Endothelial cell of umbilical vein (primary cell): Measurements from ENCODE around the gene ZNF813. TPM values are rescaled to one million over a fixed set of nuclear protein-coding genes. Genes with fewer than 3 reads are reported as not detected.
"Not testable (repeated sequence)": the region's sequence is repeated elsewhere in the genome, so short reads cannot be mapped to it uniquely, and the experiment has no call there.

Experiments used
- BruUV-seq: library from RNA; stranded (reverse); fragments of 400-500 nt; replicated peaks from 2 replicates; lab custom pipeline; 2021; lab: Mats Ljungman, UMichigan
- CTCF ChIA-PET: fragments of 300-600, 350-600 bp; sonication (Branson Sonifier 250); formaldehyde crosslinking; loops from one replicate; lab custom pipeline; 2021; ENCODE audit warnings: antibody characterized with exemption, inconsistent platforms; lab: Charles Lee
- POLR2A ChIA-PET: fragments of 300-600, 350-600 bp; sonication (Branson Sonifier 250); formaldehyde crosslinking; loops from one replicate; lab custom pipeline; 2021; ENCODE audit warnings: antibody characterized with exemption, inconsistent platforms; lab: Charles Lee
- DNase-seq: peaks from one replicate; pipeline ENCODE4 v3.0.0-alpha.2; 2011; ENCODE audit warnings: low read depth, low spot score
- FAIRE-seq: peaks from 2 replicates; lab custom pipeline; 2011; peaks lifted over from hg19 to GRCh38; lab: Jason Lieb, UNC
- H2AFZ ChIP-seq: 2 replicates; pipeline ENCODE4 v1.6.0; 2012; ENCODE audit warnings: low read depth, low read length, control low read depth, inconsistent platforms
- H3K27ac ChIP-seq: 2 replicates; pipeline ENCODE4 v1.5.1; 2011; ENCODE audit warnings: low read depth, mild to moderate bottlenecking, control low read depth, low read length, moderate library complexity; ENCODE audit not compliant: insufficient read depth
- H3K27me3 ChIP-seq, 2 experiments: 2 replicates each; pipeline versions ENCODE4 v1.6.0 to v1.6.1; 2011; ENCODE audit warnings: low read length in 2 of 2, mixed read lengths in 1 of 2; ENCODE audit not compliant: control insufficient read depth in 2 of 2, insufficient read depth in 2 of 2
- H3K36me3 ChIP-seq, 2 experiments: 2 replicates in 1 of 2; 3 replicates in 1 of 2; pipeline ENCODE4 v1.5.1; 2011; ENCODE audit warnings: low read length in 2 of 2, mild to moderate bottlenecking in 1 of 2, moderate library complexity in 1 of 2; ENCODE audit not compliant: control insufficient read depth in 2 of 2, insufficient read depth in 2 of 2; ENCODE audit errors: extremely low read depth in 1 of 2
- H3K4me1 ChIP-seq: 3 replicates; pipeline ENCODE4 v1.5.1; 2011; ENCODE audit warnings: mild to moderate bottlenecking, low read length; ENCODE audit not compliant: control insufficient read depth, insufficient read depth; ENCODE audit errors: extremely low read depth
- H3K4me2 ChIP-seq: 2 replicates; pipeline ENCODE4 v1.6.1; 2011; ENCODE audit warnings: low read length, control low read depth, mixed read lengths; ENCODE audit not compliant: insufficient read depth
- H3K4me3 ChIP-seq, 3 experiments: fragments of 200-600 bp in 1 of 3; sonication (generic), shearing (Covaris generic) in 1 of 3; replicated peaks in 1 of 3; 2 replicates each; pipeline ENCODE4 v1.5.1; 2011 to 2016; ENCODE audit warnings: control low read depth in 3 of 3, low read length in 3 of 3, mild to moderate bottlenecking in 2 of 3, inconsistent platforms in 1 of 3, low read depth in 1 of 3, moderate library complexity in 1 of 3; ENCODE audit not compliant: insufficient read depth in 1 of 3
- H3K79me2 ChIP-seq: 2 replicates; pipeline ENCODE4 v1.6.0; 2012; ENCODE audit warnings: low read length, inconsistent platforms; ENCODE audit not compliant: control insufficient read depth, insufficient read depth
- H3K9ac ChIP-seq: replicated peaks from 2 replicates; pipeline ENCODE3; 2011; ENCODE audit warnings: low read length, control low read depth; ENCODE audit not compliant: insufficient read depth; ENCODE audit errors: extremely low read depth
- H3K9me1 ChIP-seq: replicated peaks from 3 replicates; pipeline ENCODE4 v1.6.0; 2011; ENCODE audit warnings: mild to moderate bottlenecking, low read length; ENCODE audit not compliant: control insufficient read depth, insufficient read depth; ENCODE audit errors: extremely low read depth
- H3K9me3 ChIP-seq: replicated peaks from 2 replicates; pipeline ENCODE4 v1.5.1; 2012; ENCODE audit warnings: low read length, inconsistent platforms; ENCODE audit not compliant: control insufficient read depth, insufficient read depth
- H4K20me1 ChIP-seq: replicated peaks from 2 replicates; pipeline ENCODE3; 2011; ENCODE audit warnings: mild to moderate bottlenecking, low read length; ENCODE audit not compliant: control insufficient read depth, insufficient read depth; ENCODE audit errors: extremely low read depth
- CTCF ChIP-seq, 2 donors: IDR thresholded peaks; 1 replicate in 1 of 2; 2 replicates in 1 of 2; pipeline ENCODE4 v1.5.1; 2011; ENCODE audit warnings: low read length in 2 of 2, mild to moderate bottlenecking in 2 of 2, moderate library complexity in 2 of 2, control low read depth in 1 of 2, inconsistent platforms in 1 of 2, low read depth in 1 of 2; ENCODE audit not compliant: insufficient read depth in 1 of 2; ENCODE audit errors: extremely low read depth in 1 of 2
- EZH2 ChIP-seq: IDR thresholded peaks from 2 replicates; pipeline ENCODE4 v1.6.1; 2012; ENCODE audit warnings: borderline replicate concordance, low read depth, mild to moderate bottlenecking, moderate library complexity, low read length, inconsistent platforms; ENCODE audit not compliant: severe bottlenecking
- FOS ChIP-seq: IDR thresholded peaks from 2 replicates; pipeline ENCODE4 v1.6.1; 2011; ENCODE audit warnings: mild to moderate bottlenecking, low read length, moderate library complexity, borderline replicate concordance; ENCODE audit not compliant: insufficient read depth
- GATA2 ChIP-seq: IDR thresholded peaks from 2 replicates; pipeline ENCODE4 v1.7.0; 2011; ENCODE audit warnings: low read depth, mild to moderate bottlenecking, moderate library complexity, mixed read lengths, low read length; ENCODE audit not compliant: insufficient read length, insufficient read depth
- JUN ChIP-seq: IDR thresholded peaks from 2 replicates; pipeline ENCODE4 v1.6.1; 2011; ENCODE audit warnings: borderline replicate concordance, low read depth; ENCODE audit not compliant: insufficient read length, insufficient read depth
- MAX ChIP-seq: IDR thresholded peaks from 2 replicates; pipeline ENCODE4 v1.6.1; 2011; ENCODE audit not compliant: insufficient read depth, insufficient read length
- MYC ChIP-seq: IDR thresholded peaks from one replicate; pipeline ENCODE4 v1.6.1; 2011; ENCODE audit warnings: mild to moderate bottlenecking, low read depth, low read length
- POLR2A ChIP-seq: IDR thresholded peaks from 2 replicates; pipeline ENCODE4 v1.6.1; 2012; ENCODE audit warnings: low read depth, mild to moderate bottlenecking, control low read depth, low read length
- POLR2AphosphoS5 ChIP-seq: IDR thresholded peaks from 2 replicates; pipeline ENCODE4 v1.6.1; 2012; ENCODE audit warnings: low read depth, mild to moderate bottlenecking, control low read depth, low read length, moderate library complexity; ENCODE audit not compliant: insufficient read depth
- dilution Hi-C: fragments of 300-500 bp; cut with MboI; formaldehyde crosslinking; loops from one replicate; pipeline ENCODE4 v1.15.0; 2019; ENCODE audit warnings: low sequenced_read_pairs; ENCODE audit not compliant: extremely low pct_ligation_motif_present
- intact Hi-C: fragments of 100-400 bp; cut with micrococcal nuclease; formaldehyde crosslinking; loops from one replicate; pipeline ENCODE4 v1.10.0; 2022
- polyA plus RNA-seq, 4 experiments: library from polyadenylated mRNA; depleted of rRNA in 3 of 4; stranded (reverse) in 3 of 4; unstranded in 1 of 4; fragments of >200 nt; gene quantifications; 2 replicates each; pipeline versions ENCODE4 v1.2.1 to v1.2.3, GENCODE V29; 2011 to 2012; ENCODE audit warnings: missing spikeins in 1 of 4
- total RNA-seq: library from RNA; stranded (reverse); gene quantifications from 2 replicates; pipeline ENCODE4 v1.2.3, GENCODE V29; 2021

ZNF813 gene
- total and polyA plus RNA-seq, 2 donors (not counting 3 experiments of a cell fraction or from before 2014, with no cell fraction given) = 0.47 to 2.3 TPM

GRCh38 chr19:53432088-53432661 lies 35.4 kb upstream of the ZNF813 start:
- peak; percentile 31 for FAIRE-seq
- H3K9me1 ChIP-seq = no peaks in the 10 kb centered on the region
- dilution Hi-C loops = no loop called here
- intact Hi-C loops = loop anchor here (5.0 to 10.0 kb wide), 3 partner anchors 35 to 237 kb away; partner anchors contain the start of genes ZNF665, ZNF765 and ZNF813
- TF ChIP-seq FOS (no peak), GATA2 (no peak), MAX (no peak), POLR2AphosphoS5 (no peak), POLR2A (no peak), MYC (no peak), CTCF (IDR thresholded peaks at IDR 0.05; ENCODE audit: extremely low read depth in 1 of 2, insufficient read depth in 1 of 2, low read depth in 1 of 2, low read length in 2 of 2) (no peak), EZH2 (no peak), JUN (no peak)
- no peaks in the 10 kb centered on the region for H3K36me3 ChIP-seq
- H3K4me1 ChIP-seq = peaks cover 14% of the 10 kb centered on the region
- no peaks in the 10 kb centered on the region for H4K20me1 ChIP-seq
- peak overlapping the region; percentile 84 for H2AFZ ChIP-seq
- no peaks in the 10 kb centered on the region for H3K27me3 ChIP-seq
- CTCF ChIA-PET = interaction anchor here (1.4 to 1.7 kb wide), 2 partner anchors 89 to 237 kb away, joined by 5 to 7 read pairs; no protein-coding TSS in a partner anchor
- H3K4me3 ChIP-seq = peak overlapping the region; percentile 74 to 98 (median 98)
- POLR2A ChIA-PET = no interaction called here
- peak; percentile 35 for DNase-seq
- peak overlapping the region; percentile 93 for H3K4me2 ChIP-seq
- peak overlapping the region; percentile 80 for H3K27ac ChIP-seq
- TSS peak; percentile 78 for BruUV-seq
- H3K9ac ChIP-seq = peak overlapping the region; percentile 96
- H3K9me3 ChIP-seq = no peaks in the 10 kb centered on the region
- peaks cover 8% of the 10 kb centered on the region for H3K79me2 ChIP-seq

GRCh38 chr19:53443809-53444208 lies 23.7 kb upstream of the ZNF813 start:
- H3K4me1 ChIP-seq, POLR2A ChIA-PET, H3K9me1 ChIP-seq, H3K4me3 ChIP-seq, H3K9ac ChIP-seq, intact Hi-C loops, H3K27ac ChIP-seq, FAIRE-seq, H4K20me1 ChIP-seq, dilution Hi-C loops, H3K4me2 ChIP-seq, H3K27me3 ChIP-seq, H3K9me3 ChIP-seq, DNase-seq, CTCF ChIA-PET, H3K79me2 ChIP-seq, BruUV-seq, H2AFZ ChIP-seq: not testable (repeated sequence)
- peaks cover 0 to 15% of the 10 kb centered on the region in 2 experiments for H3K36me3 ChIP-seq
